Memory B cell (primary cell): ENCODE data around the gene ZNF490.
"Not testable (repeated sequence)": the region's sequence is repeated elsewhere in the genome, so short reads cannot be mapped to it uniquely, and the experiment has no call there.

Experiments used
- ATAC-seq: fragments of 150-1000 bp; cut with Tn5 transposase; 2 replicates; pipeline ENCODE4 v1.10.0; 2021; ENCODE audit warnings: low read depth, mild to moderate bottlenecking, moderate library complexity
- DNase-seq, 2 donors: peaks; one replicate each; pipeline ENCODE4 v3.0.0; 2022; ENCODE audit warnings: low spot score in 2 of 2
- H3K27ac Mint-ChIP-seq: one replicate; pipeline ENCODE4 v1.8.0; 2022; ENCODE audit warnings: mild to moderate bottlenecking, moderate library complexity, mixed read lengths
- H3K27me3 Mint-ChIP-seq: one replicate; pipeline ENCODE4 v1.8.0; 2022; ENCODE audit warnings: mixed read lengths
- H3K36me3 Mint-ChIP-seq: one replicate; pipeline ENCODE4 v1.8.0; 2022; ENCODE audit warnings: mild to moderate bottlenecking, mixed read lengths
- H3K4me1 Mint-ChIP-seq: one replicate; pipeline ENCODE4 v1.8.0; 2022; ENCODE audit warnings: mixed read lengths
- H3K4me3 Mint-ChIP-seq: one replicate; pipeline ENCODE4 v1.8.0; 2022; ENCODE audit warnings: mild to moderate bottlenecking, moderate library complexity, mixed read lengths
- H3K9me3 Mint-ChIP-seq: one replicate; pipeline ENCODE4 v1.8.0; 2022; ENCODE audit warnings: mixed read lengths

ZNF490 gene

DNA sequence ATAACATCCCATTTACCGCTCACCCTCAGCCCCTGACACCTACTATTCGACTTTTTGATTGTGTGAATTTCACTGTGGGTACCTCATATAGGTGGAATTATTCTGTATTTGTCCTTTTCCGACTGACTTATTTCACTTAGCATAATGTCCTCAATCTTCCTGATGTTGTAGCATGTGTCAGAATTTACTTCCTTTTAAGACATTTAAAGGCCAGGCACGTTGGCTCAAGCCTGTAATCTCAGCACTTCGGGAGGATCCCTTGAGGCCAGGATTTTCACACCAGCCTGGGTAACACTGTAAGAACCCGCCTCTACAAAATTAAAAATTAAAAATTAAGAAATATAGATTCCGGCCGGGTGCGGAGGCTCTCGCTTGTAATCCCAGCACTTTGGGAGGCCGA, 13.0 kb downstream of the ZNF490 start:
- H3K27me3 Mint-ChIP-seq: no peaks in the 10 kb centered on the region
- no peak for ATAC-seq
- no peak for DNase-seq
- H3K27ac Mint-ChIP-seq: no peak overlapping the region
- peaks cover 2% of the 10 kb centered on the region for H3K4me1 Mint-ChIP-seq
- no peak overlapping the region for H3K4me3 Mint-ChIP-seq
- peaks cover 11% of the 10 kb centered on the region for H3K36me3 Mint-ChIP-seq
- no peaks in the 10 kb centered on the region for H3K9me3 Mint-ChIP-seq

DNA sequence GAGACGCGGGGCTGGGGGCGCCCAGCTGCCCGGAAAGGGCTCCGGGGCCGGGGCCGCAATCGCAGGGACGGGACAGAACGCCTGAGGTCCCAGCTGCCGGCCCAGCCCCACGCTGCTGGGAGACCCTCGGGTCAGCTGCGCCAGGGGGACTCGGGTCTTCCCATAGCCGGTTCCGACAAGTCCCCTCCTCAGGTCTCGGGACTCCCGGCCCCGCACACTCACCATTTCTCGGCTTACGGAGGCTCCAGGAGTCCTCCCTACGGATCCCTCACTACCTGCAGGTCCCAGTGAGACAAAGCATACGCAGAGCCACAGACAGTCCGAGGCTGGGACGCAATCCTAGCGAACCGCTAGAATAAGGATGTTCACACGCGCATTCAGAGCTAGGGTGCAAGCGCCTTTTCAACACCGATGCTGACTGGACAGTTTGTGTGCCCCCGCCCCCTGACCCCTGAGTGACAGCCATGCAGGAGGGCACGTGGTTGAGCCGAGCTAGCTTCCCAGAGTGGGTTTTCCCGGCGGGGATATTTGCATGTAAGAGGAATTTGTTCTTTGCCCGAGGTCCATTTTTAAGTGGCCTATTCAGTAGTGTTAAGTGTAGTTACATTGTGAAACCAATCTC, 13.6 kb downstream of the ZNF490 start:
- Mint-ChIP-seq H3K9me3 (no peaks in the 10 kb centered on the region), H3K36me3 (peaks cover 12% of the 10 kb centered on the region), H3K4me3 (no peak overlapping the region), H3K4me1 (peaks cover 5% of the 10 kb centered on the region), H3K27ac (no peak overlapping the region), H3K27me3 (no peaks in the 10 kb centered on the region)
- no peak for DNase-seq
- ATAC-seq: no peak

DNA sequence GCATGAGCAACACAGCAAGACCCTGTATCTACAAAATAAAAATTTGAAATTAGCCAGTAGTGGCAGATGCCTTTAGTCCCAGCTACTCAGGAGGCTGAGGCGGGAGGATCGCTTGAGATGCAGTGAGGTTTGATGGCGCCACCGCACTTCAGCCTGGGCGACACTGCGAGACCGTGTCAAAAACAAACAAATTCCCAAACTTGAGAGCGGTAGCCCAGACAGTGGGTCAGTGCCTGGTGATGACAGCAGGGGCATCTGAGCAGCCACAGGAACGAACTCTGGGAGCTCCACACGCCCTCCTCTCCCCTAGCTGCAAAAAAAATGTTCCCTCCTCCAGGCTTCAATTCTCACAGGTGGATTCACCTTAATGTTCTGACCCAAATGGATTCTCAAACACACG, 14.1 kb downstream of the ZNF490 start:
- Mint-ChIP-seq H3K36me3 (peaks cover 11% of the 10 kb centered on the region), H3K27me3 (no peaks in the 10 kb centered on the region), H3K9me3 (no peaks in the 10 kb centered on the region), H3K4me1 (peaks cover 5% of the 10 kb centered on the region), H3K27ac (no peak overlapping the region), H3K4me3 (no peak overlapping the region)
- DNase-seq (no peak), ATAC-seq (no peak)

DNA sequence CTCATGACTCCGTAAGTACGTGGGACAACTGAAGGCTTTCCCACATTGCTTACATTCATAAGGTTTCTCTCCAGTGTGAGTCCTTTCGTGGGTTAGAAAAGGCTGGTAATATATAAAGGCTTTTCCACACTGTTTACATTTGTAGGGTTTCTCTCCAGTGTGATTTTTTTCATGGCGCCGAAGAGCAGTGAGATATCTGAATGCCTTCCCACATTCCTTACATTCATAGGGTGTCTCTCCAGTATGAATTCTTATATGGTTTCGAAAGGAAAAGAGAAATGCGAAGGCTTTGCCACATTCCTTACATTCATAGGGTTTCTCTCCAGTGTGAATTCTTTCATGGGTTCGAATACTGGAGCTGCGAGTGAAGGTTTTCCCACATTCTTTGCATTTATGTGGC, 29.5 kb downstream of the ZNF490 start:
- peaks cover 34% of the 10 kb centered on the region for H3K36me3 Mint-ChIP-seq
- no peaks in the 10 kb centered on the region for H3K27me3 Mint-ChIP-seq
- no peaks in the 10 kb centered on the region for H3K4me1 Mint-ChIP-seq
- no peak overlapping the region for H3K4me3 Mint-ChIP-seq
- H3K27ac Mint-ChIP-seq: no peak overlapping the region
- ATAC-seq (no peak), DNase-seq (no peak)
- peaks cover 6% of the 10 kb centered on the region for H3K9me3 Mint-ChIP-seq

DNA sequence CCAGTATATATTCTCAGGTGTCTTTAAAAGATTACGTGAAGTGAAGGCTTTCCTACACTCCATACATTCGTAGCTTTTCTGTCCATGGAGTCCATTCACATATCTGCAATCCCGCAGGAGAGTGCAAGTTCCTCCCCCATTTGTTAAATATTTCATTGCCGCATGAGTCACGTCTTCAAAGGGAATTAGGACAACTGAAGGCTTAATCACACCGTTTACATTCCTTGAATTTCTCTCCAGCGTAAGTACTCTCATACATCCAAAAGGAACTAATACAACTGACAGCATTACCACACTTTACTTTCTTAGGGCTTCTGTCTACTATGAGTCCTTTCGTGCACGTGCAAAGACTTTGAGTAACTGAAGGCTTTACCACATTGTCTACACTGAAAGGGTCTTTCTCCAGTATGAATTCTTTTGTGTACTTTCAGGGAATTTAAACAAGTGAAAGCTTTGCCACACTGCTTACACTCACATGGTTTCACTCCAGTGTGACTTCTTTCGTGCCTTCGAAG, 30.4 kb downstream of the ZNF490 start:
- peaks cover 6% of the 10 kb centered on the region for H3K9me3 Mint-ChIP-seq
- no peak overlapping the region for H3K4me3 Mint-ChIP-seq
- DNase-seq (no peak), ATAC-seq (no peak)
- H3K4me1 Mint-ChIP-seq: no peaks in the 10 kb centered on the region
- peaks cover 34% of the 10 kb centered on the region for H3K36me3 Mint-ChIP-seq
- H3K27ac Mint-ChIP-seq: no peak overlapping the region
- H3K27me3 Mint-ChIP-seq: no peaks in the 10 kb centered on the region

DNA sequence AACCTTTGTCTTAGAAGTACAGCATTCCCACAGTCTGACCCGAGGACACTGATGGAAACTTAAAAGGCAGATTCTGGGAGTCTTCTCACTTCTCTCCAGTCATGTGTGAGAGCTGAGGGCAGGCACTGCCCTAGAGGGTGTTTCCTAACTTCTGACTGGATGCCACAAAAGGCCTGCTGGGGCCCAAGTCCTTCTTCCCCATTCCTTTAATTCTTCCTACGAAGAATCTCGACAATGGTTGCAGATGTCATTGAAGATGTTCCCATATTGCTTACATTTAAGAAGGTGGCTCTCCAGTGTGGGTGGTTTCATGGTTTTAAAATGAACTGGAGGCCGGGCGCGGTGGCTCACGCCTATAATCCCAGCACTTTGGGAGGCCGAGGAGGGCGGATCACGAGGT, 32.0 kb downstream of the ZNF490 start:
- no peaks in the 10 kb centered on the region for H3K27me3 Mint-ChIP-seq
- DNase-seq (no peak), ATAC-seq (no peak)
- peaks cover 11% of the 10 kb centered on the region for H3K4me1 Mint-ChIP-seq
- H3K4me3 Mint-ChIP-seq: no peak overlapping the region
- no peak overlapping the region for H3K27ac Mint-ChIP-seq
- peaks cover 6% of the 10 kb centered on the region for H3K9me3 Mint-ChIP-seq
- peaks cover 34% of the 10 kb centered on the region for H3K36me3 Mint-ChIP-seq

DNA sequence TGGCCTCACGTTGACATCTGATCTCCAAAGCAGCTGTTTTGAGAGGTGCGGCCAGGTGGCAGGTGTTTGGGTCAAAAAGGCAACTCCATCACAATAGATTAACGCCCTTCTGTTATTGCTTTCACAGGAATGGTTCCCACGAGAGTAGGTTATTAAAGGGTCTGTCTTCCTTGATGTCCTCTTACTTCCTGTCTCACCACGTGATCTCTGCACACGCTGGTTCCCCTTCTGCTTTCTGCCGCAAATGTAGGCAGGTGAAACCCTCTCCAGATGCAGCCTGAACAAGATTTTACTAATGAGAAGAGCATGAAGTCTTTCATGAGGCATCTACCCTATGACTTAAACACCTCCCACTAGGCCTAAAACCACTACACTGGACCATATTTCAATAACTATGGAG, 36.6 kb downstream of the ZNF490 start:
- peak; percentile 34 to 61 for DNase-seq
- Mint-ChIP-seq H3K27me3 (no peaks in the 10 kb centered on the region), H3K9me3 (peaks cover 2% of the 10 kb centered on the region), H3K27ac (peak overlapping the region; percentile 88), H3K36me3 (peaks cover 7% of the 10 kb centered on the region), H3K4me1 (peaks cover 19% of the 10 kb centered on the region), H3K4me3 (peak overlapping the region; percentile 50)
- ATAC-seq: peak; percentile 100

DNA sequence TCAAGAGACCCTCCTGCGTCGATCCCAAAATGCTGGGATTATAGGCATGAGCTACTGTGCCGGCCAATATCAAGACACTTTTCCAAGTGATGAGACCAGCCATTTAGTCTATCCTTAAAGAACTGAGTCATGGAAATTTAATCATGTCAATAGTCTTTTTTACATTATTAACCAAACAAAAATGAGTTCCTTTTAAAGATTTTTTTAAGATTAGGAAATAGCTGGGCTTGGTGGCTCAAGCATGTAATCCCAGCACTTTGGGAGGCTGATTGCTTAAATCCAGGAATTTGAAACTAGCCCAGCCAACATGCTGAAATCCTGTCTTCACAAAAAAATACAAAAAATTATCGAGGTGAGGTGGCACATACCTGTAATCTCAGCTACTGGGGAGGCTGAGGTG, 42.7 kb downstream of the ZNF490 start:
- Mint-ChIP-seq H3K9me3 (no peaks in the 10 kb centered on the region), H3K36me3 (no peaks in the 10 kb centered on the region), H3K4me1 (peaks cover 13% of the 10 kb centered on the region), H3K27me3 (no peaks in the 10 kb centered on the region), H3K27ac (no peak overlapping the region), H3K4me3 (no peak overlapping the region)
- DNase-seq: no peak
- no peak for ATAC-seq

DNA sequence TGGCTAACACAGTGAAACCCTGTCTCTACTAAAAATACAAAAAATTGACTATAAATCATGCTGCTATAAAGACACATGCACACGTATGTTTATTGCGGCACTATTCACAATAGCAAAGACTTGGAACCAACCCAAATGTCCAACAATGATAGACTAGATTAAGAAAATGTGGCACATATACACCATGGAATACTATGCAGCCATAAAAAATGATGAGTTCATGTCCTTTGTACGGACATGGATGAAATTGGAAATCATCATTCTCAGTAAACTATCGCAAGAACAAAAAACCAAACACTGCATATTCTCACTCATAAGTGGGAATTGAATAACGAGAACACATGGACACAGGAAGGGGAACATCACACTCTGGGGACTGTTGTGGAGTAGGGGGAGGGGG, 44.2 kb downstream of the ZNF490 start:
- not testable (repeated sequence) for ATAC-seq, H3K27me3 Mint-ChIP-seq, H3K4me1 Mint-ChIP-seq, H3K9me3 Mint-ChIP-seq, H3K36me3 Mint-ChIP-seq, H3K27ac Mint-ChIP-seq, H3K4me3 Mint-ChIP-seq, DNase-seq

DNA sequence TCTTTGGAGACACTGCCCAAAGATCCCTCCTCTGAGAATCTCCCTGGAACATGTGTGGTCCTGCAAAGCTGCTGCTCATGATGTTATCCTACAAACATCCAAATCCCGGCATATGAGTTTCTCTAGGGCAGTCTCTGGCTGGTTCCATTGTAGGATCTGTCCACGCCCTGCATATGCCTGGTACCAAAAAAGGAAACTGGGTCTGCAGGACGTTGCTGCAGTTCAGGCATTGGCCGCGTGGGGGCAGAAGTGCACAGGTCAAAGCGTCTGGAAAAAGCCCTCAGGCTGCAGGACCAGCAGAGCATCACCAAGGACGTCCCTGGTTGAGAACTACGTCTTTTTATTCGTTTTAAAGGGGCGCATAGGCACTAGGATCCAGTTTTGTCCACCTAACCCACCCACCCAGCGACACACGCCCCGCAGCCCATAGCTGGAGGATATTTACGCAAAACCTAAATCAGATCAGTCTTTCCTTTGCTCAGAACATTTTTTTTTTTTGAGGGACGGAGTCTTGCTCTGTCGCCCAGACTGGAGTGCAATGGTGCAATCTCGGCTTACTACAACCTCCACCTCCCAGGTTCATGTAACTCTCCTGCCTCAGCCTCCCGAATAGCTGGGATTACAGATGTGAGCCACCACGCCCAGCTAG, 46.5 kb downstream of the ZNF490 start:
- peak; percentile 92 for ATAC-seq
- Mint-ChIP-seq H3K9me3 (no peaks in the 10 kb centered on the region), H3K27me3 (no peaks in the 10 kb centered on the region), H3K27ac (no peak overlapping the region), H3K36me3 (no peaks in the 10 kb centered on the region), H3K4me1 (peaks cover 5% of the 10 kb centered on the region), H3K4me3 (no peak overlapping the region)
- DNase-seq: peak; percentile 94 to 98

DNA sequence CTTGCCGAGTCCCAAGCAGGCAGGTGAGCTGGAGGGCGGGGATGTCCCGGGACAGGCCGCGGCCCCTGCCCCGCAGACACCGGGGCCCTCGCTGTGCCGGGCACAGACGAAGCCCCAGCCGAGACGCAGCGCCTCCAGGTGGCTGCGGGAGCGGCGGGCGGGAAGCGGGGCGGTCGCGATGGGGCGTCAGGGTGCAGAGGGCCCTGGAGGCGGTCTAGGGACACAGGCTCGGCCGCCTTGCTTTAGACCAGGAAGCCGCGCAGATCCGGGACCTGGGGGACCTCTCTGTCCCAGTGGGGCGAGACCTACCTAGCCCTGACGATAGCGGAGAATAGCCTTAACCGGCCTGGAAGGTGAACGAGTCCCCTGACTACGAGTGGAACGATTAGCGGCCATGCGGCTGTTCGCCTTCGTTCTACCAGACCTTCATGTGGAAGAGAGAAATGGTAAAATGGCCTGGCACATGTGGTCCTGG, 55.1 kb downstream of the ZNF490 start:
- H3K4me1 Mint-ChIP-seq: peaks cover 6% of the 10 kb centered on the region
- no peaks in the 10 kb centered on the region for H3K9me3 Mint-ChIP-seq
- ATAC-seq (no peak), DNase-seq (no peak)
- no peak overlapping the region for H3K27ac Mint-ChIP-seq
- H3K27me3 Mint-ChIP-seq: peaks cover 2% of the 10 kb centered on the region
- no peak overlapping the region for H3K4me3 Mint-ChIP-seq
- H3K36me3 Mint-ChIP-seq: no peaks in the 10 kb centered on the region

DNA sequence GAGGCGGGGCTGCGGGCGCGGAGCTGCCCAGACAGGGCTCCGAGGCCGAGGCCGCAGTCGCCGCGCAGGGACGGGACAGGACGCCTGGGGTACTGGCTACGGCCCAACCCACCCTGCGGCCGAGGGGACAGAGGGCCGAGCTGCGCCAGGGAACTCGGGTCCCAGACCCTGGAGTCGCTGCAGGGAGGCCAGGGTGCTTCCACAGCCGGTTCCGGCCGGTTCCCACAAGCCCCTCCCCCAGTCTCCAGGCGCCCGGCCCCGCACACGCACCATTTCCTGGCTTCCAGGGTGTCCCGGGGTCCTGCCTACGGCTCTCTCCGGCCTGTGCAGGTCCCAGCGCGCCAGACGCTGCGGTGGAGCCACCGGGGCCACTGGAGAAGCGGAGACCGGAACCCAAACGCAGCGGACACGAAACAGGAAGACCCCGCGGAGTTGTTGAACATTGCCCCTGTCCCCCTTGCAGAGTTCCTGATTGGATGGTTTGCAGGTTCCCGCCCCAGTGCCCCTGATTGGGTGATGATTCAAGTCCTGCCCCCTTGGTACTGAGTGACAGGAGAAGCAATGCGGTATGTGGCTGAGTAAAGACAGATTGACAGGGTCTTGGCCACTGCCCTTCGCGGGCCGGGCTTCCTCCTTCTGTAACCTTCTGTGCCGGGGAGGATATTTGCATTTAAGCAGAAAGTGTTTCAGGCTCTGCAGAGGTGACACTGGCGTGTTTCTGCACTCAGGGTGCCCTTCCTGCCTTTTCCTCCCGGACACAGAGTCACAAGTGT, 59.4 kb downstream of the ZNF490 start, which contains the start of gene ZNF564:
Gene ZNF564 (minus strand): TSS at position 423 of the 773 bp plus-strand sequence. CDS start 150 bp downstream, at position 273.
- peaks cover 2% of the 10 kb centered on the region for H3K27me3 Mint-ChIP-seq
- peaks cover 27% of the 10 kb centered on the region for H3K4me1 Mint-ChIP-seq
- peaks cover 7% of the 10 kb centered on the region for H3K36me3 Mint-ChIP-seq
- peak within 1 kb of the TSS; percentile 90 for H3K27ac Mint-ChIP-seq
- H3K4me3 Mint-ChIP-seq: peak within 1 kb of the TSS; percentile 96
- H3K9me3 Mint-ChIP-seq: no peaks in the 10 kb centered on the region
- ATAC-seq (peak; percentile 96), DNase-seq (peak; percentile 79 to 89)

DNA sequence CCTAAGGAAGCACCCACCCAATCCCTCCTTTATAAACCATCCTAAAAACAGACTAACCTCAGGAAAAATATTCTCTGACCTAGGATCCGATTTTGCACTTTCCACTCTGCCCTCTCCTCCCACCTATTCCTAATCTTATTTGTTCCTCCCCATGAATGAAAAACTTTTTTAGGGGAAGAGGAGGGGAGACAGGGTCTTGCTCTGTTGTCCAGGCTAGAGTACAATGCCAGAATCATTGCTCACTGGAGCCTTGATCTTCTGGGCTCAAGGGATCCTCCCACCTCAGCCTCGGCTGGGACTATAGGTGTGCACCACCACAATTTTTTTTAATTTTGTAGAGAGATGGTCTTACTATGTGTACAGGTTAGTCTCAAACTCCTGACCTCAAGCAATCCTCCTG, 63.7 kb downstream of the ZNF490 start:
- no peaks in the 10 kb centered on the region for H3K27me3 Mint-ChIP-seq

DNA sequence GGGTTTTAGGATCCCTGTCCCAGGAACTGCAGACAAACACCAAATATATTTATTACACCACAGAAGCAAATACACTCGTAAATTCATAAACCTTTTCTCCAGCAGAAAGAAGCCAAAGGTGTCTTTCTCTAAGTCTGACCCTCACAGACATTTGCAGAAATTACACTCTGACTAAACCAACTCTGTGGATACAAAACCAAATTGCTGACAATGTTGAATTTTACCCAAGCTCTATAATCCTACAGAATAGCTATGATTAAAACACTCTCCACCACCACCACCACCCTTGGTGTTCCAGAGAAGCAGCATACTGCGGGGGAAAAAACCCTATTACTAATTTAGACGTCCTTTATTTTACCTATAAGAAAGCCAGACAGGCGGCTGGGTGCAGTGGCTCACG, 64.5 kb downstream of the ZNF490 start:
- Mint-ChIP-seq H3K36me3 (peaks cover 30% of the 10 kb centered on the region), H3K27ac (peak overlapping the region; percentile 68), H3K4me1 (peaks cover 45% of the 10 kb centered on the region), H3K27me3 (no peaks in the 10 kb centered on the region), H3K9me3 (peaks cover 2% of the 10 kb centered on the region), H3K4me3 (no peak overlapping the region)
- DNase-seq: no peak
- ATAC-seq: no peak

More for the DNA sequence above, 63.7 kb downstream of the ZNF490 start:
- Mint-ChIP-seq H3K36me3 (peaks cover 30% of the 10 kb centered on the region), H3K27ac (peak overlapping the region; percentile 61), H3K9me3 (peaks cover 2% of the 10 kb centered on the region), H3K4me1 (peaks cover 48% of the 10 kb centered on the region), H3K4me3 (no peak overlapping the region)
- ATAC-seq (no peak), DNase-seq (no peak)
